HG03135 (cell line): ENCODE data around the gene IL12RB1.
A peak's percentile ranks its signal among the peaks of the same experiment; 100 is the strongest.
"Not testable (repeated sequence)": the region's sequence is repeated elsewhere in the genome, so short reads cannot be mapped to it uniquely, and the experiment has no call there.

Experiments
- ATAC-seq: cut with Tn5 transposase; IDR thresholded peaks from one replicate; pipeline ENCODE4 v1.9.1; 2021; ENCODE audit warnings: mild to moderate bottlenecking, moderate library complexity; ENCODE audit not compliant: unreplicated experiment

The IL12RB1 gene

DNA sequence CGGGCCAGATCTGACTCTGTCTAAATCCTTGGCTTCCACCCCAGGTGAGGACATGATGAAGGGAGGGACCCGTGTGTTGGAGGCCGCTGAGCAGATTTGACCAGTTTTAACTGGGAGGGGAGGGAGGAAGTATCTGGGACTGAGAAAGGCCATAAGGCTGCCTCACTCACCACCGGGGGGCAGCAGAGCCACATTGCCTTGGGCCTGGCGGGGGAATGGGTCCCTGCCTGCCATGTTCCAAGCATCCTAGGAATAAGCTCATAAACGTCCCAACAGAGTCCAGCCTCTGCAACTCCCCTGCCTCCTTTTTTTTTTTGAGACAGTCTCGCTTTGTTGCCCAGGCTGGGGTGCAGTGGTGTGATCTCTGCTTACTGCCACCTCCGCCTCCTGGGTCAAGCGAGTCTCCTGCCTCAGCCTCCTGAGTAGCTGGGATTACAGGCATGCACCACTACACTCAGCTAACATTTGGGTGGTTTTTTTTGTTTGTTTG, 26.3 kb upstream of the IL12RB1 start:
- ATAC-seq: no peak

GRCh38 chr19:18110609-18111232, 24.0 kb upstream of the IL12RB1 start:
- ATAC-seq: no peak

- ATAC-seq: no peak
Measured at GRCh38 chr19:18109733-18110608, 23.2 kb upstream of the IL12RB1 start.

DNA sequence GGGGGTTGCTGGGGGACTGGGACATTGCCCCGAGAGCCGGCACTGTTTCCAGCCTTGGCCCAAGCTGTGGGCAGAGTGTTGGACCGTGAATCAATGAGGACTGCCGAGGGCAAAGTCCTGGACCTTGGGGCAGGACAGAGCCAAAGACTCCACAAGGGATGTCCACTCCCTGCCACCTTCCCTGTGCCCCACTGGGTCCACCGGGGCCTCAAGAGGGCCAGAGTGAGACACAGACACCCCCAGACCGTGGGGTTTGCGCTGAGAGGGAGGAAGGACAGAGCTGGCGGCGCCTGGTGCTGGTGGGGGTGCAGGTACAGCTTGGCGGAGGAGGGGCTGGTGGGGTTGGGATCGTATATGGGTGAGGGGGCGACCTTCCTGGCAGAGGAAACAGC, 22.6 kb upstream of the IL12RB1 start:
- no peak for ATAC-seq

DNA sequence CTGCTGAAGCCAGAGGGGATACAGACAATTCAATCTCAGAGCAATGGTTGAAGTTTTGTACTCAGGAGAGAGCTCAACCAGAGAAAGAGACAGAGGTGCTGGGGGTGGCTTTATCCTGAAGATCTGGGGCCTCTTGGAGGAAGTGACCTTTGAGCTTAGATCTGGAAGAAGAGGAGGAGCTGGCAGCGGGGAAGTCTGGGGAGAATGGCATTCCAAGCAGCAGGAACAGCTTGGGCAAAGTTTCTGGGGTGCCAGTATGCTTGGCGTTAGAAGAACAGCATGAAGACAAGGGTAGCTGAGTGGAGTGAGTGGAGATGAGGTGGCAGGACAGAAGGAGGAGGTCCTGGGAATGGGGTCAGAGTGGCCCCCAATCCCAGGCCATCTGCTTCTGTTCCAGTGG, 22.2 kb upstream of the IL12RB1 start:
- no peak for ATAC-seq

GRCh38 chr19:18107235-18107634, 20.5 kb upstream of the IL12RB1 start:
- no peak for ATAC-seq

GRCh38 chr19:18105259-18105658, 18.5 kb upstream of the IL12RB1 start:
- ATAC-seq: not testable (repeated sequence)

DNA sequence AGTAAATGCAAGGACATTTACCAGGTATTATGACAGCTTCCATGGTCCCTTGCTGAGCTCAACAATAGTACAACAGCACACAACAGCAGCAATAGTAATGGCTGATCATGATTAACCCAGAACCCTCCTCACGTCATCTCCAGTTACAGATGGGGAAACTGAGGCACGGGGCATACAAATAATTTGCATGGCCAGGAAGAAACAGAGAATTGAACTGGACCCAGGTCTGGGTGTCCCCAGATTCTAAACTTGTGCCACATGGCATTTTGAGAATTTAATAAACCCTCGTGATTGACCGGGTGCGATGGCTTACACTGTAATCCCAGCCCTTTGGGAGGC, 18.0 kb upstream of the IL12RB1 start:
- no peak for ATAC-seq

- ATAC-seq: no peak
Measured at GRCh38 chr19:18102916-18103542, 16.3 kb upstream of the IL12RB1 start.

GRCh38 chr19:18101268-18101667, 14.5 kb upstream of the IL12RB1 start:
- no peak for ATAC-seq

DNA sequence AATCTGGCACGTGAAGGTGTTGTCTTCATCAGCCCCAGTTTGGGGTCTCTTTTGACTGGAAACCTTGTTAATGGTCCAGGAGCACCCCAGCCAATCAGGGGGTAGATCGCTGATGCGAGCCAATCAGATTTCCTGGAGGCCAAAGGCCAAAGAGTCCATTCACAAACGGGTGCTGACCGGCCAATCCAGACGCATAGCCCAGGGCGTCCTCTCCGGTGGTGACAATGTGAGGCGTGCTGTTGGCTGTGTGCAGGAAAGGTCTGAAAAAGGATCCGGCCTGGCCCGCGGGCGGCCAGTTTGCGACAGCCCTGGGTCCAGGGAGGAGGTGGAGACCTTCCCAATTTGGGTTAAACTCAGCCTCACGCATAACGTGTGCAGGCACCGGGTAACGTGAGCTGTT, 14.0 kb upstream of the IL12RB1 start:
- no peak for ATAC-seq

GRCh38 chr19:18099623-18099995, 12.9 kb upstream of the IL12RB1 start:
- no peak for ATAC-seq

- peak; percentile 49 for ATAC-seq
Measured at GRCh38 chr19:18098891-18099622, 12.3 kb upstream of the IL12RB1 start.

DNA sequence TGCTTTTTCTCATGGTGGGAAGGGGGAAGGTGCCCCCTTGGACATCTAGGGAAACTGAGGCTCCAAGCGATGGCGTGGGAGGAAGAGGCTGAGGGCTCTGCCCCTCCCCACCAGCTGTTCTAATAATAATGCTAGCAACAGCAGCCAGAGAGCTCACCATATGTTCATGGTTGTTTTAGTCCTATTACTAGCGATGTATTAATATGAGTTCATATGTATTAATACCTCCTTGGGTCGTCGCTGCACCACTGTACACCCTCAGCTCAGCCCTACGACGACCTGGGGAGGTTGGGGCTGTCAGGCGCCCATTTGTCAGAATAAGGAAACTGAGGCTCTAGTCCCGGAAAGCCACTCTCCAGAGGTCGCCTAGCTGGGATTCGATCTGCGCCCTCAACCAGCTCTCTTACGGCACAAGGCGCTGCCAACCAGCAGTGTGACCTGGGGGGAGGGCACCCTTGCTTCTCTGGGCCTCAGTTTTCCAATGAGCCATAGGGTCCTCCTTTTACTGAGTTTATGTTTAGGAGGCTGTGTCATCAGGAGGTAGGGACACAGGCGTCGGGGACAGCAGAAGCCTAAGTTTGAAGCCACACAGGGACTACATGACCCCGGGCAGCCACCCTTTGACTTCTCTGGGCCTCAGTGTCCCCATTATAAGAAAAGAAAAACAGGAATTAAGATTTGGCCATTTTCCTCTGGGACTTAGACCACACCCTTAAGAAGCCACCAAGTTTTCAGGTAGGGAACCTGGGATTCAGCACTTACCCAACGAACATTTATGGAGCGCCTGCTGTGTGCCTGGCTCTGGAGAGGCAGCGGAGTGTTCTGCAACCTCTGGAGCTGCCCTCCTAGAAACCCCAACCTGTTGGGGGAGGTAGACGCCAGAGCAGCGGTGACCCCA, 11.5 kb upstream of the IL12RB1 start:
- peak; percentile 20 for ATAC-seq

- ATAC-seq: peak; percentile 48
Measured at GRCh38 chr19:18097217-18097992, 10.7 kb upstream of the IL12RB1 start, which contains the start of gene MAST3. Gene MAST3 (plus strand): TSS chr19:18097778. CDS start chr19:18097793, 15 bp downstream.

DNA sequence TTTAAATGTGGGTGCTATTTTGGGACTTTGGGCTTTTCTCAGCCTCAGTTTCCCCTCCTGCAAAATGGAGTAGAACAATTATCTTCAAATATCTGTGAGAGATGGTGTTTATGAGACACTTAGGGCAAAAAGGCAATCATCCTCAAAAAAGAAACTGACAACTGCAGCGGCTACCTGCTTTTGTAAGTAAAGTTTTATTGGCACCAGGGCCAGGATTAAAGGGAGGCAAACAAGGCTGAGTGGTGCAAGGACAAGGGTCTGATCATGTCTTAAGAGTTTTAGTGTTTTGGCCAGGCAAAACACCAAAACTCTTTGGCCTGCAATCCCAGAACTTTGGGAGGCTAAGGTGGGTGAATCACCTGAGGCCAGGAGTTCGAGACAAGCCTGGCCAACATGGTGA, 9.5 kb upstream of the IL12RB1 start:
- ATAC-seq: no peak

- ATAC-seq: no peak
Measured at GRCh38 chr19:18093439-18094161, 6.9 kb upstream of the IL12RB1 start.

- no peak for ATAC-seq
Measured at GRCh38 chr19:18091217-18091608, 4.5 kb upstream of the IL12RB1 start.
